HG02938 (cell line): ENCODE data around the gene PROKR2.

Source experiments
- ATAC-seq: cut with Tn5 transposase; IDR thresholded peaks from one replicate; pipeline ENCODE4 v1.9.1; 2021; ENCODE audit warnings: mild to moderate bottlenecking, moderate library complexity; ENCODE audit not compliant: unreplicated experiment

The PROKR2 gene

DNA sequence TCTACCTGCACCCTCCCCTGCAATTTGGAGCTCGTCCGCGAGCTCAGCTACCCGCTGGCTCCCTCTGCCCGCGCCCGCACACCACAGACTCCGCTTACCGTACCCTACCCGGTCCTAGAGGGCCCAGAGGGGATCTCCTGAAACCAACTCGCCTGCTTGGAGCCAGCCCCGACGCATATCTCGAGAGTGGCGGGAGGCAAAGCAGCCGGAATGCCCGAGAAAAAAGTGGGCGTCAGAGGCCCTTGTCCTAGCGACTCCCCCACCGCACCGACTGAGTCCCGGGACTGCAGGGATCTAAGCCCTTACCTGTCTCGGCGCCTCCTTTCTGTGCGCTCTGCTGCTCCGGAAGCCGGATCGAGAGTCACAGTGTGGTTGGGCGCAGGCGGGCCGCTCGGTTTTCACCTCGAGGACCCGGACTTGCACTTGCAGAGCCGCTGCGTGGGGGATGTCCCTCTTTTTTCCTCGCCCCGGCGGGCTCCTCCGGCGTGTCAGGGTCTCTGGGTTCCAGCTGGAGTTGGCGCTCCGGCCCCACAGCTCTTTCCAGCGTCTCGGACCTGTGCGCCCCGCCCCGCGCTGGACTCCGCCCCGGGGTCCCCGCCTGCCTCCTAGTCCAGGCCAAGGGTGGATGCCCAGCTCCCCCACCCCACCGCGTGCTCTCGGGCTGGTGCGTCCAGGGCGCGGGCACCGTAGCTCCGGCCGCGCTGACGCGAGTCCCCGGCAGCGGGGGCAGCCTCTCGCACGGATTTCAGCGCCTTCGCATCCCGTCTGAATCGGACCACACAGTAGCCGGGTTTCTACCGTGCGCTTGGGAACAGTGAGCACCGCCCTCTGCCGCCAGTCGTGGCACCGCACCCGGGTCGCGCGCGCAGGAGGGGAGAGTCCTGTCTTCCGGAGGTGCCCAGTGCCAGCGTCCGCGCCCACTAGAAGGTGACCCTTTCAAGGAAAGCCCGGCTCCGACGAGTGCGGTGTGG lies at the start of gene PROKR2:
Gene PROKR2 (minus strand): TSS at position 767 of the 971 bp plus-strand sequence. CDS start 2,585 bp downstream, outside the sequence.
- ATAC-seq, result no peak

DNA sequence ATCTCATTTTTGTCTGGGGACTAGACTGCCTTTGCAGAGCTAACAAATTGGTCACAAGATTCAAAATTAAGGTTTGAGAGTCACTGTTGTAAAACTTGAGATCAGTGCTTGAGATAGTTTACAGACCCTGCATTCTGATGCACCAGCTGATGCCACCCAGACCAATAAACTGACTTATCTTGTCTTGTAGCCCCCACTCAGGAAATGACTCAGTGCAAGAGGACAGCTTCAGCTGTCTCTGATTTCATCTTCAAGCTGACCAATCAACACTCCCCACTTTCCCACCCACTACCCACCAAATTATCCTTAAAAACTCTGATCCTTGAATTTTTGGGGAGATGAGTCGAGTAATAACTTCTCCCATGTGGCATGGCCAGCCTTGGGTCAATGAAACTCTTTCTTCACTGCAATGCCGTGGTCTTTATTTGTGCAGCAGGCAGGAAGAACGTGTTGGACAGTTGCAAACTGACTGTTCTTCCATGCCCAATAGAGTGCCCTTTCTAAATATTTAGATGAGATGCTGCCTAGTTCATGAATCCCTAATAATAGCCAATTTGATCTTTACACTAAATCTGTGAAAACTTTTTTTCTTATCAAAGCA lies 48.3 kb upstream of the PROKR2 start:
- no peak for ATAC-seq

- no peak for ATAC-seq
Measured at GRCh38 chr20:5364136-5364821, 47.5 kb upstream of the PROKR2 start.

- no peak for ATAC-seq
Measured at GRCh38 chr20:5362771-5363170, 46.0 kb upstream of the PROKR2 start.

DNA sequence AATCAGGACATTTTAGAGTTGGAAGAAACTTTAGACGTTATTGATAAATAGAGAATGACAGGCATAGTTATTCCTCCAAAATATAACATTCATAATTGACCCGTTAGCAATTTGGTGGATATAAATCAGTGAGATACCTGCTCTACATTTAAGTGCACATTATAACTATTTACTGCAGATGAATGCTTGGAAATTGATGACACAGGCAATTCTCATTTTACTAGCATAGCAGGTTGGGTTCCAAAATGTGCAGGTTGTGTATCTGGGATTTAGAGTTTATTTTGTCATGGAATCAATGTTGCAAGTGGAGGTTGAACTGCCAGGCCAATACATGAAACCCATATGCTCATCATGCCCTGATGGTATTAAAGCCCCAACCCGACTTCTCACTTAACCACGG lies 44.4 kb upstream of the PROKR2 start:
- ATAC-seq, result no peak

- no peak for ATAC-seq
Measured at GRCh38 chr20:5357946-5358345, 41.2 kb upstream of the PROKR2 start.

DNA sequence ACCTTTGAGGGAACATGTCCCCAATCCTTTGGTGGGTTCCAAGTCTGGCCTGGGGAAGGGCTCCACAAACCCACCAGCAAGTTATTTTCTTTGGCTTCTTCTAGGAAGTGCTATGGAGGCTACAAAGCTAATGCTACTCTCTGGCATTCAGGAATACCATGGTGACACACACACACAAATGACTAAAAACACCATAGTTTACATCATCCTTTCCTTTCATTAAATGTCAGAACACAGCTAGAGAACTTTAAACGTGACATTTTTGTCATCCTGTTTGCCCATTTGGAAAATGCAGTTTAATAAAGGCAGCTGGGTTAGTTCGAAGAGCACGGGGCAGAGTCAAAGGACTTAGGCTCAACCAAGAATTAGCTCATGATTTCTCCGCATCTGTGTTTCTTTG lies 40.2 kb upstream of the PROKR2 start:
- no peak for ATAC-seq

DNA sequence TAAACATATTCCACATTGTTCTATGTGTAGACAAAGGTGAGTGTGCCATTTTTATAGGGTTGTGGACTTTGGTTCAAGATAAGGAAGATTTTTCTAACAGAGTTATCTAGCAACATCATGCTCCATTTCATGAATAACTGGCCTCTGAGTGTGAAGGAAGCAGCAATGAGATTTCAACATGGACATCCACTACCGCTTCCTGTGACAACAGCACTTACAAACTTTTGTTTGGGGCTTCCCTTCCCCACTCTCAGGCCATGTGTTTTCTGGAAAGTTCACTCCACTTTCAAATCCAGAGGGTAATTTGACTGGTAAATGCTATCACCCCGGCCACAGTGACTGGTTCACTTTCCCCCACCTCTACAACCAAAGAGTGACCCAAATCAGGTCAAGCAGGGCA lies 38.1 kb upstream of the PROKR2 start:
- no peak for ATAC-seq

DNA sequence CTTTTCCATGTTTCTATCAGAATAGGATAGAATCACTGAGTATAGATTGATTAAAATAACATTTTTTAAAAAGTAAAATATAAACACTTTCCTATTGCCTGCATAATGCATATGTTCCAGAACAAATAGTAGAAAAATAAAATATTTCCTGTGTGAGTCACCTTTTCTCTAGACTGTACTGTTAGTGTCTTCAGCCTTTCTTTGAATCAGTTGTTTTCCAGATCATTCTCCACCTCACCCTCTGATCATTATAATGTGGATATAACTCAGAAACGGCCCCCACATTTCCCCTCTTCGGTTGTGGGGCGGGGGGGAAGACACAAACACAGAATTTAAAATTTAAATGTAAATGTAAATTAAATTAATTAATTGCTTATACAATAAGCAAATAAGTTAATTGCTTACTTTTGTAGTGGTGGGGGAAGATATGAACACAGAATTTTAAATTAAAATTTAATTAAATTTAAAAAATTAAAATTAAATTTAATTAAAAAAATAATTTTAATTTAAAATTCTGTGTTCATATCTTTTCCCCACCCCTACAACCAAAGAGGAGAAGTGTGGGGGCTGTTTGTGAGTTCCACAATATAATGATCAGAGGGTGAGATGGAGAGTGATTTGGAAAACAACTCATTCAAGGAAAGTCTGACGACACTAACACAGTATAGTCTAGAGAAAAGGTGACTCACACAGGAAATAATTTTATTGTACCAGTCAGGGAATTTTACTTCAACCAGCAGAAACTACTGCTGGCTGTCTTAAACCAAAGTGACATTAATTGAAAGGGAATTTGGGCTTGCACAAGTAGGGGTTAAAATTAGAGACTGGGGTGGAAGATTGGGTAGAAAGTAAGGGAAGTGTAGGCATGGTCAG lies 37.1 kb upstream of the PROKR2 start:
- no peak for ATAC-seq

- no peak for ATAC-seq
Measured at GRCh38 chr20:5349448-5349847, 32.7 kb upstream of the PROKR2 start.

- no peak for ATAC-seq
Measured at GRCh38 chr20:5342021-5342420, 25.3 kb upstream of the PROKR2 start.

DNA sequence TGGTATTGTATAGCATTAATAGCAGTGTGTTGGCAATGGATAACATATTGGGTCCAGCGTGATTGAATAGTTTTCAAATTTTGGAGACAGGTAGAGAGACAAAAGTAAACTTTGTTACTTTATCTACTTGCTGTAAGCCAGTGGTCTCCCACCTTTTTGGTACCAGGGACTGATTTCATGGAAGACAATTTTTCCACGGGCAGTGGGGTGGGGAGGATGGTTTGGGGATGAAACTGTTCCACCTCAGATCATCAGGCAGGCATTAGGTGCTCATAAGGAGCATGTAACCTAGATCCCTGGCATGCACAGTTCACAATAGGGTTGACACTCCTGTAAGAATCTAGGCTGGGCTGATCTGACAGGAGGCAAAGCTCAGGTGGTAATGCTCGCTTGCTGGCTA lies 14.6 kb upstream of the PROKR2 start:
- no peak for ATAC-seq

DNA sequence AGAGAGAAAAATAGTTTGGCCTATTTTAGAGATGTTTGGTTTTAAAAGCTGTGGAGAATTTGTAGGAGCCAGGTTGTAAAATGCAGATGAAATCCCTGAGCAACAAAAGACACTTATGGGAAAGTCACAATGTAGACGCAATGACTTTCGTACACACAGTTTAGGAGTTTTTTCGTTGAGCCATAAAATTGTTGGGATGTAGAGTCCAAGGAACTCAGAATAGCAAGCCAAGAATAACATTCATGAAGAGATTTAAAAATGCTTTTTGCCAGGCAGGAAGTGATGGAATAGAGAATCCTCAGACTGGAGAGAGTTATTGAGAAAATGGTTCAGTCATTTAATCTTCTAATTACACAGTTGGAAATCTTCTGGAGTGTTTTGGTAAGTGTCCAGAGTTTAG lies 11.5 kb upstream of the PROKR2 start:
- no peak for ATAC-seq

- no peak for ATAC-seq
Measured at GRCh38 chr20:5327356-5327755, 10.6 kb upstream of the PROKR2 start.

DNA sequence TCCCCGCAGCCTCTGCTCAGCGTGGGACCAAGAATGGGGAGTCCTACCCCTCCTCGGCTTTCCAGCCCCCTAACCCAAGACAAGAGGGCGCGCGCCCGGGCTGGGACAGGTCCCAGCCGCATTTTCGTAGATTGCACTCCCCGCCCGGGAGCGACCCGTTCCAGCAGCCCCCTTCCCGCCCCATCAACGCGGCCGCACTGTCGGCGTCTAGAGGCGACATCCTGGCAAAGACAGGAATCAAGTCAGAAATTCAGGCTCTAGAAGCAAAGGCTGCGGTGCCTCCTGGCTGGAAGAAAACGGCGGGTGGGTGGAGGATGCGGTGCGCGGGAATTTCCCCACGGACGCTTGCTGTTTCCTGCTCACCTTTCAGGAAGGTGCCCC lies 957 bp downstream of the PROKR2 start:
- ATAC-seq, result no peak

DNA sequence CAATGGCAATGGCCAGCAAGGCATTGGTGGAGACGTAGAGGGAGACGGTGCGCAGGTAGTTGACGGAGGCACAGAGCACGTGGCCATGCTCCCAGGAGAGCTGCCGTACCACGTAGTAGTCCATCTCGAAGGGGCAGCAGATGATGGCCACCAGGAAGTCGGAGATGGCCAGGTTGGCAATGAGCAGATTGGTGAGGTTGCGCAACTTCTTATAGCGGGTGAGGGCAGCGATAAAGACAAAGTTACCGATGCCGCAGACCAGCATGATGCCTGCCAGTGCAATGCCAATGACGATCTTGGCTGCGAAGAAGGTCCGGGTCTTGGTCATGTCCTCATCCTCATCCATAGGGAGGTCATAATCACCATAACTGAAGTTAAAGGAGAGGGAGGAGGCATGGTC lies 2.8 kb downstream of the PROKR2 start:
- no peak for ATAC-seq

DNA sequence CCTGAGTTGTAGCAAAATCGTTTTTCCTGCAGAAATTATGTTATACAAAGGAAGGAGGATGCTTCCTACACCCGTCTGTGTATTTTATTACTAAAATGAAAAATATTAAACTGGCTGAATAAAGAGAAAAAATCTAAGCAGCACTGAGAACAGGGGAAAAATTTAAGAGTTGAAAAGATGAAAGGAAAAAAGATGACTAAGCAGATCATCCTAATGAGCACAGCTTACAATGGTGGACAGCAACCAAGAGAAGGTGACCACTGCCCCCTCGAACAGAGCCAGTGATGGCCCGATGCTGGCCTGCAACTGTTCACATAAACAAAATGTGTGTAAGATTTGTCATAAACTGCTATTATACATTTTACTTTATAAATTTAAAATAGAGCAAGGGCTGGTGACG lies 4.2 kb downstream of the PROKR2 start:
- ATAC-seq, result no peak

- no peak for ATAC-seq
Measured at GRCh38 chr20:5309971-5310370, 6.8 kb downstream of the PROKR2 start.

- ATAC-seq, result no peak
Measured at GRCh38 chr20:5298811-5299210, 17.9 kb downstream of the PROKR2 start.

- no peak for ATAC-seq
Measured at GRCh38 chr20:5297280-5298004, 19.3 kb downstream of the PROKR2 start.
